GM23338 (cell line): ENCODE results near the gene KIF6. TPM values are rescaled to one million over a fixed set of nuclear protein-coding genes. Genes with fewer than 3 reads are reported as not detected.

ENCODE experiments used
- ATAC-seq: fragments of 200-7000 bp; cut with Tn5 transposase; 3 replicates; pipeline ENCODE4 v1.9.1; 2020
- DNase-seq: peaks from one replicate; pipeline ENCODE4 v3.0.0-alpha.2; 2015; ENCODE audit warnings: low spot score
- H2AFZ ChIP-seq: fragments of 200-600 bp; sonication (generic); 2 replicates; pipeline ENCODE4 v1.8.0; 2016; ENCODE audit warnings: antibody characterized with exemption, mild to moderate bottlenecking, moderate library complexity
- H3F3A ChIP-seq: fragments of 200-600 bp; sonication (generic); replicated peaks from 2 replicates; pipeline ENCODE4 v1.8.0; 2017; ENCODE audit warnings: antibody characterized with exemption, mixed run types, low read depth
- H3K27ac ChIP-seq: fragments of 200-600 bp; sonication (generic); 2 replicates; pipeline ENCODE4 v1.6.1; 2016; ENCODE audit warnings: low read depth
- H3K27me3 ChIP-seq: fragments of 200-600 bp; sonication (generic); 2 replicates; pipeline ENCODE4 v1.8.0; 2016; ENCODE audit warnings: mild to moderate bottlenecking, mixed run types, moderate library complexity; ENCODE audit not compliant: insufficient read depth
- H3K36me3 ChIP-seq: fragments of 200-600 bp; sonication (generic); 2 replicates; pipeline ENCODE4 v1.8.0; 2016; ENCODE audit warnings: mild to moderate bottlenecking; ENCODE audit not compliant: insufficient read depth
- H3K4me1 ChIP-seq: fragments of 200-600 bp; sonication (generic); 2 replicates; pipeline ENCODE4 v1.8.0; 2016; ENCODE audit warnings: mild to moderate bottlenecking, moderate library complexity; ENCODE audit not compliant: insufficient read depth
- H3K4me2 ChIP-seq: fragments of 200-600 bp; sonication (generic); 2 replicates; pipeline ENCODE4 v1.7.1; 2017; ENCODE audit warnings: mixed run types
- H3K4me3 ChIP-seq: fragments of 200-600 bp; sonication (generic); 2 replicates; pipeline ENCODE4 v1.6.1; 2016; ENCODE audit warnings: mixed run types
- H3K79me2 ChIP-seq: fragments of 200-600 bp; sonication (generic); replicated peaks from 2 replicates; pipeline ENCODE4 v1.8.0; 2017; ENCODE audit warnings: mild to moderate bottlenecking; ENCODE audit not compliant: insufficient read depth
- H3K9me2 ChIP-seq: fragments of 200-600 bp; sonication (generic); 2 replicates; pipeline ENCODE4 v1.8.0; 2017; ENCODE audit not compliant: insufficient read depth
- H4K20me1 ChIP-seq: fragments of 200-600 bp; sonication (generic); replicated peaks from 2 replicates; pipeline ENCODE4 v1.8.0; 2017; ENCODE audit warnings: mild to moderate bottlenecking; ENCODE audit not compliant: insufficient read depth
- H3K27ac Mint-ChIP-seq: 2 replicates; pipeline ENCODE4 v1.8.0; 2020; ENCODE audit warnings: inconsistent platforms, mild to moderate bottlenecking, moderate library complexity, mixed read lengths
- H3K27me3 Mint-ChIP-seq: 3 replicates; pipeline ENCODE4 v1.8.0; 2022; ENCODE audit warnings: low read depth, mild to moderate bottlenecking, moderate library complexity, mixed read lengths, inconsistent platforms; ENCODE audit not compliant: insufficient read depth, poor library complexity
- H3K36me3 Mint-ChIP-seq: 3 replicates; pipeline ENCODE4 v1.8.0; 2021; ENCODE audit warnings: low read depth, mild to moderate bottlenecking, inconsistent platforms, moderate library complexity, mixed read lengths
- H3K4me1 Mint-ChIP-seq: 3 replicates; pipeline ENCODE4 v1.8.0; 2020; ENCODE audit warnings: mild to moderate bottlenecking, inconsistent platforms, mixed read lengths
- H3K4me3 Mint-ChIP-seq: 3 replicates; pipeline ENCODE4 v1.8.0; 2021; ENCODE audit warnings: moderate library complexity, mild to moderate bottlenecking, inconsistent platforms, mixed read lengths
- H3K9me3 Mint-ChIP-seq: 3 replicates; pipeline ENCODE4 v1.8.0; 2020; ENCODE audit warnings: moderate library complexity, mild to moderate bottlenecking, inconsistent platforms, mixed read lengths
- CREB1 ChIP-seq: fragments of 250-450 bp; sonication (Bioruptor Pico); IDR thresholded peaks from 2 replicates; pipeline ENCODE4 v1.5.0; 2020; ENCODE audit warnings: low read depth, mild to moderate bottlenecking, moderate library complexity
- CTCF ChIP-seq, 2 experiments: fragments of 200-600 bp in 1 of 2; sonication (generic) in 1 of 2; conservative IDR thresholded peaks; 2 replicates each; pipeline versions ENCODE4 v1.5.1 to v1.6.1; 2016 to 2017; ENCODE audit warnings: antibody characterized with exemption in 2 of 2, low read depth in 2 of 2, mild to moderate bottlenecking in 2 of 2, moderate library complexity in 1 of 2
- EZH2 ChIP-seq: fragments of 200-600 bp; sonication (generic); IDR thresholded peaks from one replicate; pipeline ENCODE4 v1.8.0; 2017; ENCODE audit warnings: antibody characterized with exemption, mild to moderate bottlenecking, low read depth; ENCODE audit not compliant: unreplicated experiment
- EZH2phosphoT487 ChIP-seq: fragments of 200-600 bp; sonication (generic); IDR thresholded peaks from one replicate; pipeline ENCODE4 v1.8.1; 2018; ENCODE audit warnings: antibody characterized with exemption; ENCODE audit not compliant: unreplicated experiment
- JUNB ChIP-seq: IDR thresholded peaks from one replicate; pipeline ENCODE4 v1.6.1; 2016; ENCODE audit warnings: antibody characterized with exemption; ENCODE audit not compliant: unreplicated experiment
- NANOG ChIP-seq: IDR thresholded peaks from 2 replicates; pipeline ENCODE4 v1.6.1; 2016; ENCODE audit warnings: antibody characterized with exemption, borderline replicate concordance
- POLR2AphosphoS5 ChIP-seq: IDR thresholded peaks from 2 replicates; pipeline ENCODE4 v1.6.1; 2016; ENCODE audit warnings: antibody characterized with exemption, low read depth
- REST ChIP-seq: IDR thresholded peaks from one replicate; pipeline ENCODE4 v1.6.1; 2018; ENCODE audit warnings: antibody characterized with exemption; ENCODE audit not compliant: unreplicated experiment
- ZNF114 ChIP-seq: fragments of 250-450 bp; sonication (Bioruptor Pico); IDR thresholded peaks from 2 replicates; pipeline ENCODE4 v1.5.0; 2020; ENCODE audit warnings: mild to moderate bottlenecking, moderate library complexity
- ZNF331 ChIP-seq: fragments of 250-450 bp; sonication (Bioruptor Pico); IDR thresholded peaks from 2 replicates; pipeline ENCODE4 v1.5.0; 2020; ENCODE audit warnings: low read depth, mild to moderate bottlenecking, moderate library complexity
- ZNF462 ChIP-seq: fragments of 250-450 bp; sonication (Bioruptor Pico); IDR thresholded peaks from 2 replicates; pipeline ENCODE4 v1.5.0; 2020; ENCODE audit warnings: mild to moderate bottlenecking, moderate library complexity
- polyA plus RNA-seq: library from polyadenylated mRNA; unstranded; fragments of >200 nt; fragmentation: Nextera tagmentation; extraction: Ambion mirVana; gene quantifications from 2 replicates; pipeline ENCODE4 v1.2.1, GENCODE V29; 2016
- total RNA-seq: library from RNA; depleted of rRNA; stranded (reverse); fragments of >200 nt; shearing (Covaris generic); gene quantifications from 2 replicates; pipeline ENCODE4 v1.2.3, GENCODE V29; 2014

Gene KIF6
- total and polyA plus RNA-seq, 2 experiments from 2014 or later = 0.87 to 1.7 TPM

- TF ChIP-seq ZNF462 (no peak), POLR2AphosphoS5 (no peak), NANOG (no peak)
These were observed 296.4 kb downstream of the KIF6 start (continued) for GRCh38 chr6:39428816-39429215.

GRCh38 chr6:39428152-39428551 lies 297.1 kb downstream of the KIF6 start:
- peaks cover 6% of the 10 kb centered on the region; the same call in 1 of the 2 replicates for H3K4me1 ChIP-seq
- no peak overlapping the region for H2AFZ ChIP-seq
- H3K9me2 ChIP-seq = no peaks in the 10 kb centered on the region
- Mint-ChIP-seq H3K36me3 (no peaks in the 10 kb centered on the region; the same call in 2 of the 3 replicates), H3K27ac (no peak overlapping the region), H3K4me1 (peaks cover 19% of the 10 kb centered on the region), H3K4me3 (no peak overlapping the region), H3K27me3 (no peaks in the 10 kb centered on the region), H3K9me3 (no peaks in the 10 kb centered on the region; the same call in 2 of the 3 replicates)
- no peaks in the 10 kb centered on the region for H3K27me3 ChIP-seq
- no peak overlapping the region for H3K4me3 ChIP-seq
- H3F3A ChIP-seq = no peaks in the 10 kb centered on the region
- H3K36me3 ChIP-seq = no peaks in the 10 kb centered on the region
- H3K27ac ChIP-seq = no peak overlapping the region
- no peak overlapping the region for H3K4me2 ChIP-seq
- H4K20me1 ChIP-seq = no peaks in the 10 kb centered on the region
- no peaks in the 10 kb centered on the region for H3K79me2 ChIP-seq
- ATAC-seq (no peak), DNase-seq (no peak)
- no peak for TF ChIP-seq ZNF114
- TF ChIP-seq CREB1 (CRISPR knock-in tag) = no peak
- TF ChIP-seq CTCF (conservative IDR thresholded peaks at IDR 0.05; ENCODE audit: low read depth in 2 of 2) = no peak
- TF ChIP-seq NANOG = no peak
- no peak for TF ChIP-seq POLR2AphosphoS5
- TF ChIP-seq EZH2 = no peak
- no peak for TF ChIP-seq EZH2phosphoT487
- TF ChIP-seq REST = no peak
- no peak for TF ChIP-seq JUNB
- no peak for TF ChIP-seq ZNF331 (CRISPR knock-in tag)
